Prostate gland (tissue), 2 donors: ENCODE measurements around the gene C2orf80. TPM values are rescaled to one million over a fixed set of nuclear protein-coding genes. Genes with fewer than 3 reads are reported as not detected.
"Not testable (repeated sequence)": the region's sequence is repeated elsewhere in the genome, so short reads cannot be mapped to it uniquely, and the experiment has no call there.

Source experiments
- DNase-seq: peaks from one replicate; pipeline ENCODE4 v3.0.0-alpha.2; 2019; ENCODE audit warnings: low spot score
- H3K27ac ChIP-seq, 2 donors: fragments of 200-600 bp; sonication (generic); 2 replicates each; pipeline ENCODE4 v1.5.1; 2017 to 2019
- H3K27me3 ChIP-seq: fragments of 200-600 bp; sonication (generic); replicated peaks from 2 replicates; pipeline ENCODE4 v1.5.1; 2019; ENCODE audit not compliant: insufficient read depth
- H3K36me3 ChIP-seq, 2 donors: fragments of 200-600 bp; sonication (generic); 1 replicate in 1 of 2; 2 replicates in 1 of 2; pipeline versions ENCODE4 v1.5.1 to v1.8.1; 2017 to 2019
- H3K4me1 ChIP-seq: fragments of 200-600 bp; sonication (generic); replicated peaks from 2 replicates; pipeline ENCODE4 v1.5.1; 2019
- H3K4me3 ChIP-seq, 2 donors: fragments of 200-600 bp; sonication (generic); 2 replicates each; pipeline ENCODE4 v1.5.1; 2017 to 2019
- H3K9me3 ChIP-seq: fragments of 200-600 bp; sonication (generic); 2 replicates; pipeline ENCODE4 v1.5.1; 2017
- CTCF ChIP-seq, 4 experiments: fragments of 200-600 bp in 2 of 4; fragments of 450-650 bp in 2 of 4; sonication (generic) in 2 of 4; IDR thresholded peaks; 1 replicate in 3 of 4; 2 replicates in 1 of 4; pipeline ENCODE4 v1.5.1; 2016 to 2019; ENCODE audit warnings: antibody characterized with exemption in 4 of 4, mild to moderate bottlenecking in 2 of 4, moderate library complexity in 2 of 4
- POLR2A ChIP-seq: fragments of 450-650 bp; IDR thresholded peaks from one replicate; pipeline ENCODE4 v1.6.1; 2016; ENCODE audit warnings: antibody characterized with exemption, mild to moderate bottlenecking
- POLR2AphosphoS5 ChIP-seq: sonication (generic); formaldehyde crosslinking; IDR thresholded peaks from one replicate; pipeline ENCODE4 v1.6.1; 2017; ENCODE audit warnings: antibody characterized with exemption
- WGBS: methylation state at CpG from one replicate; pipeline ENCODE4 v1.1.5; 2018; 5-methylcytosine and 5-hydroxymethylcytosine counted together
- intact Hi-C: fragments of 100-400 bp; cut with DNase I; formaldehyde crosslinking; loops from one replicate; pipeline ENCODE4 v1.14.2; 2022
- total RNA-seq, 2 donors: library from RNA; depleted of rRNA; stranded (reverse); fragments of >200 nt; gene quantifications; one replicate each; pipeline ENCODE4 v1.1.0, GENCODE V29; 2016

C2orf80 gene
- total RNA-seq, 2 donors from 2014 or later, result not detected

- Histone ChIP-seq H3K4me3 (no peak overlapping the region), H3K36me3 (no peaks in the 10 kb centered on the region), H3K27me3 (no peaks in the 10 kb centered on the region), H3K9me3 (no peaks in the 10 kb centered on the region), H3K27ac (no peak overlapping the region), H3K4me1 (no peaks in the 10 kb centered on the region)
- WGBS, result 85% methylated on average over 2 of the region's 2 CpGs
- no peak for TF ChIP-seq CTCF (IDR thresholded peaks at IDR 0.05)
- no peak for TF ChIP-seq POLR2AphosphoS5
- no peak for TF ChIP-seq POLR2A
- no peak for DNase-seq
- intact Hi-C loops, result no loop called here
These were observed 35.0 kb upstream of the C2orf80 start for GRCh38 chr2:208224802-208225201.

DNA sequence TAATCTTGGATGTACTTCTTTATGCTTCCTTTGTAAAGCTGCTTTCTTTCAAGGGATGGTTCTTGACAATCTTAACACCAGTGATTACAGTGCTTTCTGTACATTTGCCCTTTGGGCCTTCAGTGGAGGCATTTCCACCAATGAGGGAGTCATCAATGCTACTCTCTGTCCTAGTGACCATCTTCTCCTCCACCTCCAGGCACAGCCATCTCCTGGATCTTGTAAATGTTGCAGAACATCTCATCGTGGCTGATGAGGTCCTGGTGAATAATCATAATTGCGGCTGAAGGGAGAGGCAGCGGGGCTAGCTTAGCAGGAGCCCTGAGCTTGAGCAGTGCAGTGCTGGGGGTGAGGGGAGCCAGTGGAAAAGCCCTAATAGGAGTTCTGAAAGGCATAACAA is 32.5 kb upstream of the C2orf80 start:
- Histone ChIP-seq H3K27me3 (no peaks in the 10 kb centered on the region), H3K36me3 (no peaks in the 10 kb centered on the region), H3K27ac (no peak overlapping the region), H3K9me3 (no peaks in the 10 kb centered on the region), H3K4me3 (no peak overlapping the region), H3K4me1 (no peaks in the 10 kb centered on the region)
- no peak for DNase-seq
- WGBS, result 82% methylated on average over 3 of the region's 3 CpGs
- TF ChIP-seq POLR2A (no peak), POLR2AphosphoS5 (no peak), CTCF (IDR thresholded peaks at IDR 0.05) (no peak)
- intact Hi-C loops, result no loop called here

GRCh38 chr2:208221873-208222272 is 32.0 kb upstream of the C2orf80 start:
- WGBS, result 88% methylated on average over 3 of the region's 3 CpGs
- H3K27ac ChIP-seq, H3K9me3 ChIP-seq, H3K27me3 ChIP-seq, H3K36me3 ChIP-seq, DNase-seq, H3K4me1 ChIP-seq, H3K4me3 ChIP-seq, intact Hi-C loops: not testable (repeated sequence)

DNA sequence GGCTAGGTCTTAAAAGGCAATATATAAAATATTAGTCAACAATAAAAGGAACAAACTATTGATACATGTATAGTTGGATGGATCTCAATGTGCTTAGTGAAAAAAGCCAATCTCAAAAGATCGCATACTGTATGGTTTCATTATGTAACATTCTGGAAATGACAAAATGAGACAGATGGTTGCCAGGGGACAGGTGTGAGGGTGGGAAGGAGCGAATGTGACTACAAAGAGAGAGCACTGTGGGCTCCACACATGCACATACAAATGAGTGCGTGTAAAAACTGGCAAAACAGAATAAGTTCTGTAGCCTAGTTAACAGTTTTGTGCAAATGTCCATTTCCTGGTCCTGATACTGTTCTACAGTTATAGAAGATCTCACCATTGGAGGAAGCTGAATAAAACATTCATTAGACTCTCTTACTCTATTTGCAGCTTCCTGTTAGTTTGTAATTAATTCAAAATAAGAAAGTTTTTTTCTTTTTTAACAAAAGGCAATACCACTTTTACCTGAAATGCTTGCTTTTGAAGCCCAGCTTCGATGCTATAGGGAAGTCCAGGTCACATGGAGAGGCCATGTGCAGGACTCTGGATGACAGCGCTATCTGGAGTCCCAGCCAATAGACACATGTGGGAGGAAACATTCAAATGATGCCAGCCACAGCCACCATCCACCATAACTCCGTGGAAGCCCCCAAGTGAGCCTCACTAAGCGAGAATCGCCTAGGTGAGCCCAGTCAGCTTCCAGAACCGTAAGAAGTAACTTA is 21.0 kb upstream of the C2orf80 start:
- 87% methylated on average over 9 of the region's 9 CpGs for WGBS
- no peaks in the 10 kb centered on the region for H3K4me1 ChIP-seq
- no peak overlapping the region for H3K27ac ChIP-seq
- no peak overlapping the region for H3K4me3 ChIP-seq
- no peaks in the 10 kb centered on the region for H3K9me3 ChIP-seq
- H3K36me3 ChIP-seq, result no peaks in the 10 kb centered on the region
- intact Hi-C loops, result no loop called here
- no peaks in the 10 kb centered on the region for H3K27me3 ChIP-seq
- no peak for DNase-seq
- TF ChIP-seq POLR2AphosphoS5 (no peak), POLR2A (no peak), CTCF (IDR thresholded peaks at IDR 0.05) (no peak)

DNA sequence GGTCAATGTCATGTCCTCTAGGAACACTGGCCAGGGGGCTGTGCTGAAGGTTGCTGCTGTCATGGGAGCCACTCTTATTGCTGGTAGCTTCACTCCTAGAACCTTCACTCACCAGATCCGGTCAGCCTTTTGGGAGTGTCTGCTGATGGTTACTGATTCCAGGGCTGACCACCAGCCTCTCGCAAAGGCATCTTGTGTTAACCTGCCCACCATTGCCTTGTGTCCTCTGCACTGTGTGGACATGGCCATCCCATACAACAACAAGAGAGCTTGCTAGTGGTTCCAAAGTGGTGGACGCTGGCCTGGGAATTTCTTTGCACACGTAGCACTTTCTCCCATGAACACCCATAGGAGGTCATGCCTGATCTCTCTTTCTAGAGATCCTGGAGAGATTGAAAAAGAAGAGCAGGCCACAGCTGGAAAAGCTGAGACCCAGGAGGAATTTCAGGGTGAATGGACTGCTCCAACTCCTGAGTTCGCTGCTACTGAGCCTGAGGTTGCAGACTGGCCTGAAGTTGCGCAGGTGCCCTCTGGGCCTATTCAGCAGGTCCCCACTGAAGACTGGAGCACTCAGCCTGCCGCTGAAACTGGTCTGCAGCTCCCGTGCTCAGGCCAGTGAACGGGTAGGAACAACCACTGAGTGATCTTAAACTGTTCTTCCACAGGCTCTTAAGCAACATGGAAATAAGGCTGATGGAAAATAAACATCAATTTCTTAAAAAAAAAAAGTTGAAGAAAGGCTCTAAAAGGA is 18.7 kb upstream of the C2orf80 start:
- H3K27me3 ChIP-seq, result no peaks in the 10 kb centered on the region
- no peak overlapping the region for H3K27ac ChIP-seq
- intact Hi-C loops, result no loop called here
- no peaks in the 10 kb centered on the region for H3K4me1 ChIP-seq
- no peaks in the 10 kb centered on the region for H3K9me3 ChIP-seq
- H3K36me3 ChIP-seq, result no peaks in the 10 kb centered on the region
- TF ChIP-seq POLR2AphosphoS5, result no peak
- TF ChIP-seq CTCF (IDR thresholded peaks at IDR 0.05), result no peak
- TF ChIP-seq POLR2A, result no peak
- no peak for DNase-seq
- WGBS, result 92% methylated on average over 8 of the region's 9 CpGs
- H3K4me3 ChIP-seq, result no peak overlapping the region
